ENCODE measurements around the gene RAB1A.

- TF ChIP-seq POLR2AphosphoS5 (IDR thresholded peaks at IDR 0.05; ENCODE audit: borderline replicate concordance, low read depth, low read length), result no peak
- TF ChIP-seq EZH2 (IDR thresholded peaks at IDR 0.05), result no peak
- no peak for TF ChIP-seq FOXP2 (optimal IDR thresholded peaks at IDR 0.05; ENCODE audit: control extremely low read depth, extremely low read length, insufficient read depth)
Observed at GRCh38 chr2:65164426-65164891, 34.6 kb upstream of the RAB1A start.

Measured in SK-N-MC (cell line).